DOHH2 (cell line): Measurements from ENCODE around the gene HTR3C.

Experiments used
- H3F3A ChIP-seq: fragments of 200-600 bp; sonication (generic), shearing (Covaris generic); 2 replicates; pipeline ENCODE4 v1.6.0; 2016; ENCODE audit warnings: antibody characterized with exemption, mild to moderate bottlenecking; ENCODE audit not compliant: control insufficient read depth, insufficient read depth
- H3K27ac ChIP-seq: fragments of 200-600 bp; sonication (generic); 2 replicates; pipeline ENCODE4 v1.5.1; 2014; ENCODE audit warnings: low read depth, mild to moderate bottlenecking, low read length, moderate library complexity
- H3K27me3 ChIP-seq: fragments of 200-600 bp; sonication (generic); 2 replicates; pipeline ENCODE4 v1.6.1; 2014; ENCODE audit warnings: mild to moderate bottlenecking, low read length, mixed read lengths; ENCODE audit not compliant: control insufficient read depth
- H3K36me3 ChIP-seq: fragments of 200-600 bp; sonication (generic); 2 replicates; pipeline ENCODE4 v1.6.1; 2014; ENCODE audit warnings: mild to moderate bottlenecking, low read length, moderate library complexity, mixed read lengths; ENCODE audit not compliant: control insufficient read depth
- H3K4me1 ChIP-seq: fragments of 200-600 bp; sonication (generic); 2 replicates; pipeline ENCODE4 v1.6.1; 2014; ENCODE audit warnings: mild to moderate bottlenecking, low read length, mixed read lengths; ENCODE audit not compliant: control insufficient read depth
- H3K4me2 ChIP-seq: fragments of 200-600 bp; sonication (generic); 2 replicates; pipeline ENCODE4 v1.6.0; 2014; ENCODE audit warnings: mild to moderate bottlenecking, low read length, moderate library complexity
- H3K4me3 ChIP-seq: fragments of 200-600 bp; sonication (generic); 2 replicates; pipeline ENCODE4 v1.5.1; 2014; ENCODE audit warnings: mild to moderate bottlenecking, low read length, mixed read lengths
- H3K79me2 ChIP-seq: fragments of 200-600 bp; sonication (generic); 2 replicates; pipeline ENCODE4 v1.6.1; 2014; ENCODE audit warnings: mild to moderate bottlenecking, low read length, mixed read lengths; ENCODE audit not compliant: control insufficient read depth
- H3K9me2 ChIP-seq: fragments of 200-600 bp; sonication (generic); replicated peaks from 2 replicates; pipeline ENCODE4 v1.6.1; 2014; ENCODE audit warnings: mild to moderate bottlenecking, low read length, mixed read lengths; ENCODE audit not compliant: control insufficient read depth
- H3K9me3 ChIP-seq: fragments of 200-600 bp; sonication (generic); 2 replicates; pipeline ENCODE4 v1.6.1; 2014; ENCODE audit warnings: antibody characterized with exemption, low read length, mixed read lengths; ENCODE audit not compliant: control insufficient read depth, insufficient read depth
- H4K20me1 ChIP-seq: fragments of 200-600 bp; sonication (generic); 2 replicates; pipeline ENCODE4 v1.6.0; 2014; ENCODE audit warnings: low read depth, mild to moderate bottlenecking, antibody characterized with exemption, low read length, moderate library complexity; ENCODE audit not compliant: control insufficient read depth, insufficient read depth
- EZH2phosphoT487 ChIP-seq: fragments of 200-600 bp; sonication (generic); IDR thresholded peaks from 2 replicates; pipeline ENCODE4 v1.6.1; 2017; ENCODE audit warnings: borderline replicate concordance, mild to moderate bottlenecking, antibody characterized with exemption, low read length, moderate library complexity, mixed read lengths
- TF ChIP-seq, protein P1 (sequence below): fragments of 200-600 bp; sonication (generic); IDR thresholded peaks from one replicate; pipeline ENCODE4 v1.5.1; 2014; ENCODE audit warnings: antibody characterized with exemption, mild to moderate bottlenecking, low read depth, low read length; ENCODE audit not compliant: poor library complexity, severe bottlenecking

HTR3C gene, protein sequence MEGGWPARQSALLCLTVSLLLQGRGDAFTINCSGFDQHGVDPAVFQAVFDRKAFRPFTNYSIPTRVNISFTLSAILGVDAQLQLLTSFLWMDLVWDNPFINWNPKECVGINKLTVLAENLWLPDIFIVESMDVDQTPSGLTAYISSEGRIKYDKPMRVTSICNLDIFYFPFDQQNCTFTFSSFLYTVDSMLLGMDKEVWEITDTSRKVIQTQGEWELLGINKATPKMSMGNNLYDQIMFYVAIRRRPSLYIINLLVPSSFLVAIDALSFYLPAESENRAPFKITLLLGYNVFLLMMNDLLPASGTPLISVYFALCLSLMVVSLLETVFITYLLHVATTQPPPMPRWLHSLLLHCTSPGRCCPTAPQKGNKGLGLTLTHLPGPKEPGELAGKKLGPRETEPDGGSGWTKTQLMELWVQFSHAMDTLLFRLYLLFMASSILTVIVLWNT

DNA sequence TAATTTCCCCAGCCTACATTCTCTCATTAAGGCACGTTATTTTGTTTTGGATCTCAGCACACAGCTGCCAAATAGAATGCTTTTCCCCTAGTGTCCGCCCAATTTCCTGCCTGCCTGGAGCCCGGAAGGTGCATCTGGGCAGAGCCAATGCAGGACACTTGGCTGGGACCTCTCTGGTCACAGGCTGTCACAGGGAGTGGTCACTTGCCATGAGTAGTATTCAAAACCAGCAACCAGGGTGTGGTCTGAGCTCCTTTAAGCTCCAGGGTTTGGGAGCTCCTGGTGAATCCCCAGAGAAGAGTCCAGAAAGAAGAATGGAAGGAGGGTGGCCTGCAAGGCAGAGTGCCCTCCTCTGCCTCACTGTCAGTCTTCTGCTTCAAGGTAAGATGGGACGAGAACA lies at the start of gene HTR3C:
Gene HTR3C (plus strand): TSS at position 281 of the 400 bp plus-strand sequence. CDS start 34 bp downstream, at position 315.
- TF ChIP-seq EZH2phosphoT487: no peak
- TF ChIP-seq, protein P1, sequence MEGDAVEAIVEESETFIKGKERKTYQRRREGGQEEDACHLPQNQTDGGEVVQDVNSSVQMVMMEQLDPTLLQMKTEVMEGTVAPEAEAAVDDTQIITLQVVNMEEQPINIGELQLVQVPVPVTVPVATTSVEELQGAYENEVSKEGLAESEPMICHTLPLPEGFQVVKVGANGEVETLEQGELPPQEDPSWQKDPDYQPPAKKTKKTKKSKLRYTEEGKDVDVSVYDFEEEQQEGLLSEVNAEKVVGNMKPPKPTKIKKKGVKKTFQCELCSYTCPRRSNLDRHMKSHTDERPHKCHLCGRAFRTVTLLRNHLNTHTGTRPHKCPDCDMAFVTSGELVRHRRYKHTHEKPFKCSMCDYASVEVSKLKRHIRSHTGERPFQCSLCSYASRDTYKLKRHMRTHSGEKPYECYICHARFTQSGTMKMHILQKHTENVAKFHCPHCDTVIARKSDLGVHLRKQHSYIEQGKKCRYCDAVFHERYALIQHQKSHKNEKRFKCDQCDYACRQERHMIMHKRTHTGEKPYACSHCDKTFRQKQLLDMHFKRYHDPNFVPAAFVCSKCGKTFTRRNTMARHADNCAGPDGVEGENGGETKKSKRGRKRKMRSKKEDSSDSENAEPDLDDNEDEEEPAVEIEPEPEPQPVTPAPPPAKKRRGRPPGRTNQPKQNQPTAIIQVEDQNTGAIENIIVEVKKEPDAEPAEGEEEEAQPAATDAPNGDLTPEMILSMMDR: no peak
- no peak within 1 kb of the TSS for H3K4me3 ChIP-seq
- no peaks in the 10 kb centered on the region for H3K9me2 ChIP-seq
- H4K20me1 ChIP-seq: no peaks in the 10 kb centered on the region
- H3K36me3 ChIP-seq: no peaks in the 10 kb centered on the region
- no peaks in the 10 kb centered on the region for H3K79me2 ChIP-seq
- H3K4me1 ChIP-seq: no peaks in the 10 kb centered on the region
- no peaks in the 10 kb centered on the region; the same call in 1 of the 2 replicates for H3K27me3 ChIP-seq
- no peaks in the 10 kb centered on the region for H3K9me3 ChIP-seq
- no peak within 1 kb of the TSS for H3K4me2 ChIP-seq
- H3K27ac ChIP-seq: no peak within 1 kb of the TSS
- H3F3A ChIP-seq: no peaks in the 10 kb centered on the region

DNA sequence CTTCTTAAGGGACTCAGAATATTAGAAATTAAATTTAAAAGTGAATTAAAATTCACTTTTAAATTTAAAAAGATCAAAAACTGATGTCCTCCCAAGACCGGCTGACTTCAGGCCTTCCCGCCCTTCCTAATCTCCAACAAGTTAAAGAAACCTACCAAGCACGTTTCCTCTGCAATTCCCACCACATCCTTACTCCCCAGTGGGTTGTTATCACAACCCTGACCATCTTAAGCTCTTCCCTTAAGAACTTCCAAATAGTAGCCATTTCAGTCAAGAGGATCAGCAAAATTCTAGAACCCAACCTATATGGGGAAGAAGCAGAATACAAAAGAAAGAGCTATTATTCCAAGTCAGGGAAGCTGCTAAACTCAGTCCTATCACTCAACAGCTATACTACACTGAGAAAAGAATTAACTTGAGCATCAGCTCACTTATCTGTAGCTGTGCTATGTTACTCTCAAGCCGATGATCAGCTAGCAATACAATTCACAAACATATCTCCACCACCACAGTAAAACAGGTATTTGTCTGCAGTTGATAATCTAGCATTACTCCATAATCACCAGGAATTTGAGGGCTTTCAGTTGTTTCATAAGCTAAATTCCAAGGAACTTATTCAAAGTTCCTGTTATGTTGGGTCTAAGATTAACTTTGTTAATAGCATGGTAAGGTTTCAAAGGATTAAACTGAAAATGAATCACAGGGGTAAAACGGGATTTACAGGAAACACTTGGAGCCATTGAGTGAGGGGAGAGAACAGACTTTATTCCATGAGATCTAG lies 49.5 kb upstream of the HTR3C start:
- TF ChIP-seq, protein P1: no peak
- no peak for TF ChIP-seq EZH2phosphoT487
- Histone ChIP-seq H3K27ac (no peak overlapping the region), H3K4me2 (no peak overlapping the region), H3K9me3 (no peaks in the 10 kb centered on the region), H3F3A (no peaks in the 10 kb centered on the region), H3K9me2 (no peaks in the 10 kb centered on the region), H3K79me2 (no peaks in the 10 kb centered on the region), H3K4me1 (peaks cover 27% of the 10 kb centered on the region), H3K27me3 (no peaks in the 10 kb centered on the region), H3K36me3 (no peaks in the 10 kb centered on the region), H3K4me3 (no peak overlapping the region), H4K20me1 (no peaks in the 10 kb centered on the region)

DNA sequence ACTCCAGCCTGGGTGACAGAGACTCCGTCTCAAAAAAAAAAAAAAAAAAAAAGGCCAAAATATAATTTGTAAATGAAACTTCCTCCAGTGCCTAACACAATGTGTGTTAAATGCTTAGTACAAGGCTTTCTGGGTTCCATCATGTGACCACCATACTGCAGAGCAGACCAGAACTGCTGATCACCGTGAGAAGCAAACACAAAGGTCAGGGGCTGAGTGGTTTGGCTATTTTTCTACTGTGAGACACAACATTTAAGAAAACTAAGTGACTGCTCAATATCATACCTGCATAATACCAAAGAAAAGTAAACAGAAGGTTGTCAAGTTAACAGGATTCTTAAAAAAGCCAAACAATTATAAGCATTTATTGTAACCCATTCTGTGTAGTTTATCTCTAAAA lies 48.4 kb upstream of the HTR3C start:
- Histone ChIP-seq H3K4me2 (no peak overlapping the region), H3K4me1 (peaks cover 29% of the 10 kb centered on the region), H3K9me2 (no peaks in the 10 kb centered on the region), H3K79me2 (no peaks in the 10 kb centered on the region), H3F3A (no peaks in the 10 kb centered on the region), H3K4me3 (no peak overlapping the region), H3K27me3 (no peaks in the 10 kb centered on the region), H4K20me1 (no peaks in the 10 kb centered on the region), H3K27ac (no peak overlapping the region), H3K36me3 (no peaks in the 10 kb centered on the region), H3K9me3 (no peaks in the 10 kb centered on the region)
- TF ChIP-seq, protein P1: no peak
- TF ChIP-seq EZH2phosphoT487: no peak
